Mesenchymal stem cell (in vitro differentiated cells and primary cell): ENCODE measurements around the gene LIPF.

Experiments
- DNase-seq: peaks from one replicate; pipeline ENCODE4 v3.0.0-alpha.2; 2013
- H2AFZ ChIP-seq: one replicate; pipeline ENCODE4 v1.6.1; 2013; ENCODE audit warnings: low read depth, mild to moderate bottlenecking, control low read depth, inconsistent platforms, low read length, moderate library complexity
- H2AK5ac ChIP-seq: 2 replicates; pipeline ENCODE4 v1.6.1; 2013; ENCODE audit warnings: low read length, moderate library complexity, mild to moderate bottlenecking, inconsistent platforms; ENCODE audit not compliant: severe bottlenecking
- H2BK120ac ChIP-seq: one replicate; pipeline ENCODE4 v1.6.1; 2013; ENCODE audit warnings: low read depth, mild to moderate bottlenecking, inconsistent platforms, low read length, moderate library complexity
- H2BK12ac ChIP-seq, 2 experiments: one replicate each; pipeline ENCODE4 v1.6.1; 2013; ENCODE audit warnings: inconsistent platforms in 2 of 2, low read length in 2 of 2, mild to moderate bottlenecking in 2 of 2, moderate library complexity in 2 of 2, control low read depth in 1 of 2
- H2BK15ac ChIP-seq: one replicate; pipeline ENCODE4 v1.6.1; 2013; ENCODE audit warnings: mild to moderate bottlenecking, low read depth, inconsistent platforms; ENCODE audit not compliant: poor library complexity, severe bottlenecking
- H2BK5ac ChIP-seq: 2 replicates; pipeline ENCODE4 v1.6.1; 2013; ENCODE audit warnings: low read depth, mild to moderate bottlenecking, low read length, control low read depth, inconsistent platforms; ENCODE audit not compliant: poor library complexity, severe bottlenecking
- H3K14ac ChIP-seq, 2 experiments: one replicate each; pipeline ENCODE4 v1.6.1; 2013; ENCODE audit warnings: inconsistent platforms in 2 of 2, low read length in 2 of 2, control low read depth in 1 of 2, mild to moderate bottlenecking in 1 of 2, moderate library complexity in 1 of 2
- H3K18ac ChIP-seq, 2 experiments: one replicate each; pipeline ENCODE4 v1.6.1; 2013; ENCODE audit warnings: inconsistent platforms in 2 of 2, low read length in 2 of 2, control low read depth in 1 of 2, low read depth in 1 of 2, mild to moderate bottlenecking in 1 of 2
- H3K23ac ChIP-seq, 2 experiments: one replicate each; pipeline ENCODE4 v1.6.1; 2013; ENCODE audit warnings: inconsistent platforms in 2 of 2, low read length in 2 of 2, mild to moderate bottlenecking in 2 of 2, moderate library complexity in 2 of 2, control low read depth in 1 of 2
- H3K27ac ChIP-seq: 2 replicates; pipeline ENCODE4 v1.5.1; 2013; ENCODE audit warnings: mild to moderate bottlenecking, moderate library complexity, low read length, control low read depth, inconsistent platforms; ENCODE audit not compliant: poor library complexity, severe bottlenecking
- H3K27me3 ChIP-seq, 2 experiments: 2 replicates each; pipeline versions ENCODE4 v1.6.1 to v1.7.0; 2013; ENCODE audit warnings: low read length in 2 of 2, mild to moderate bottlenecking in 2 of 2, moderate library complexity in 2 of 2, control low read depth in 1 of 2, inconsistent platforms in 1 of 2; ENCODE audit not compliant: control insufficient read depth in 1 of 2, insufficient read depth in 1 of 2
- H3K36me3 ChIP-seq, 2 experiments: 2 replicates each; pipeline versions ENCODE4 v1.6.1 to v1.7.0; 2013; ENCODE audit warnings: low read length in 2 of 2, control low read depth in 1 of 2, inconsistent platforms in 1 of 2, low read depth in 1 of 2, mild to moderate bottlenecking in 1 of 2; ENCODE audit not compliant: insufficient read depth in 2 of 2, control insufficient read depth in 1 of 2
- H3K4ac ChIP-seq, 2 experiments: one replicate each; pipeline ENCODE4 v1.6.1; 2013; ENCODE audit warnings: inconsistent platforms in 2 of 2, low read length in 2 of 2, mild to moderate bottlenecking in 2 of 2, moderate library complexity in 2 of 2, control low read depth in 1 of 2, low read depth in 1 of 2
- H3K4me1 ChIP-seq: 2 replicates; pipeline ENCODE4 v1.6.1; 2013; ENCODE audit warnings: low read depth, low read length, control low read depth; ENCODE audit not compliant: control insufficient read depth, insufficient read depth
- H3K4me2 ChIP-seq: 2 replicates; pipeline ENCODE4 v1.6.1; 2013; ENCODE audit warnings: low read length, mild to moderate bottlenecking, inconsistent platforms; ENCODE audit not compliant: poor library complexity, severe bottlenecking
- H3K4me3 ChIP-seq, 2 experiments: 2 replicates each; pipeline versions ENCODE4 v1.5.1 to v1.7.0; 2013; ENCODE audit warnings: low read length in 2 of 2, mild to moderate bottlenecking in 2 of 2, control low read depth in 1 of 2, low read depth in 1 of 2; ENCODE audit not compliant: insufficient read depth in 1 of 2
- H3K79me1 ChIP-seq: replicated peaks from 2 replicates; pipeline ENCODE4 v1.6.1; 2013; ENCODE audit warnings: mild to moderate bottlenecking, control low read depth, low read length, inconsistent platforms; ENCODE audit not compliant: poor library complexity, severe bottlenecking
- H3K9ac ChIP-seq: 2 replicates; pipeline ENCODE4 v1.7.0; 2013; ENCODE audit warnings: mild to moderate bottlenecking, low read length, moderate library complexity
- H3K9me3 ChIP-seq: 2 replicates; pipeline ENCODE4 v1.7.0; 2013; ENCODE audit warnings: mild to moderate bottlenecking, low read length; ENCODE audit not compliant: control insufficient read depth
- H4K8ac ChIP-seq: one replicate; pipeline ENCODE4 v1.6.1; 2013; ENCODE audit warnings: inconsistent platforms, mild to moderate bottlenecking, low read length, moderate library complexity
- H4K91ac ChIP-seq: one replicate; pipeline ENCODE4 v1.6.1; 2013; ENCODE audit warnings: mild to moderate bottlenecking, low read length, inconsistent platforms
- WGBS: methylation state at CpG from one replicate; pipeline ENCODE4 v1.1.7; 2013; ENCODE audit warnings: mixed read lengths; 5-methylcytosine and 5-hydroxymethylcytosine counted together

LIPF gene

GRCh38 chr10:88682491-88682890, 18.2 kb downstream of the LIPF start:
- Histone ChIP-seq H3K4me3 (no peak overlapping the region), H3K4me2 (no peak overlapping the region), H3K4ac (no peak overlapping the region), H2BK12ac (no peak overlapping the region), H3K27me3 (no peaks in the 10 kb centered on the region), H3K14ac (no peak overlapping the region), H2AFZ (no peak overlapping the region), H3K36me3 (no peaks in the 10 kb centered on the region), H3K9ac (no peak overlapping the region), H3K18ac (no peak overlapping the region), H2BK120ac (no peak overlapping the region), H3K23ac (no peak overlapping the region), H2BK15ac (no peak overlapping the region), H2AK5ac (no peak overlapping the region), H2BK5ac (no peak overlapping the region), H4K91ac (no peak overlapping the region), H3K9me3 (no peaks in the 10 kb centered on the region), H3K4me1 (no peaks in the 10 kb centered on the region), H3K79me1 (no peaks in the 10 kb centered on the region), H3K27ac (no peak overlapping the region), H4K8ac (no peak overlapping the region)
- WGBS: 54% methylated on average over 2 of the region's 4 CpGs
- DNase-seq: no peak

- H3K36me3 ChIP-seq: no peaks in the 10 kb centered on the region
- H3K27ac ChIP-seq: no peak overlapping the region
- no peak overlapping the region for H2BK12ac ChIP-seq
- no peak overlapping the region for H2AK5ac ChIP-seq
- H3K23ac ChIP-seq: no peak overlapping the region
- no peaks in the 10 kb centered on the region for H3K79me1 ChIP-seq
- no peak overlapping the region for H3K4me2 ChIP-seq
- no peak overlapping the region for H3K18ac ChIP-seq
- no peak overlapping the region for H3K4ac ChIP-seq
- no peak overlapping the region for H3K14ac ChIP-seq
- no peak overlapping the region for H4K91ac ChIP-seq
- H2BK5ac ChIP-seq: no peak overlapping the region
- H3K9ac ChIP-seq: no peak overlapping the region
- no peak overlapping the region for H3K4me3 ChIP-seq
- no peaks in the 10 kb centered on the region for H3K4me1 ChIP-seq
- no peak overlapping the region for H2BK120ac ChIP-seq
- no peak overlapping the region for H2AFZ ChIP-seq
- no peaks in the 10 kb centered on the region for H3K9me3 ChIP-seq
- peak; percentile 32 for DNase-seq
- no peak overlapping the region for H4K8ac ChIP-seq
- H2BK15ac ChIP-seq: no peak overlapping the region
- H3K27me3 ChIP-seq: no peaks in the 10 kb centered on the region
Measured at GRCh38 chr10:88687853-88688467, 23.7 kb downstream of the LIPF start.

- Histone ChIP-seq H2AK5ac (peak overlapping the region; percentile 13), H2BK15ac (no peak overlapping the region), H3K14ac (peak overlapping the region in 1 of 2 experiments; percentile 20), H4K91ac (no peak overlapping the region), H2BK12ac (no peak overlapping the region), H3K18ac (no peak overlapping the region), H3K36me3 (no peaks in the 10 kb centered on the region), H2BK120ac (no peak overlapping the region), H3K9me3 (no peaks in the 10 kb centered on the region), H3K4me2 (no peak overlapping the region), H3K4me3 (no peak overlapping the region), H3K9ac (no peak overlapping the region), H3K23ac (no peak overlapping the region), H3K27me3 (no peaks in the 10 kb centered on the region), H2AFZ (peak overlapping the region; percentile 42), H3K4me1 (no peaks in the 10 kb centered on the region), H4K8ac (no peak overlapping the region), H2BK5ac (no peak overlapping the region), H3K27ac (no peak overlapping the region), H3K79me1 (no peaks in the 10 kb centered on the region), H3K4ac (no peak overlapping the region)
- no peak for DNase-seq
- 93% methylated on average over 6 of the region's 6 CpGs for WGBS
Measured at GRCh38 chr10:88689366-88689765, 25.1 kb downstream of the LIPF start.

GRCh38 chr10:88693392-88694020, 29.3 kb downstream of the LIPF start:
- Histone ChIP-seq H2BK120ac (no peak overlapping the region), H3K27me3 (peaks cover 0 to 5% of the 10 kb centered on the region in 2 experiments), H2BK12ac (no peak overlapping the region), H3K79me1 (no peaks in the 10 kb centered on the region), H2BK15ac (no peak overlapping the region), H3K27ac (no peak overlapping the region), H3K4ac (no peak overlapping the region), H3K9me3 (no peaks in the 10 kb centered on the region), H2AFZ (no peak overlapping the region), H3K36me3 (no peaks in the 10 kb centered on the region), H3K23ac (no peak overlapping the region), H4K91ac (no peak overlapping the region), H3K4me1 (no peaks in the 10 kb centered on the region), H4K8ac (no peak overlapping the region), H3K14ac (no peak overlapping the region), H2AK5ac (no peak overlapping the region), H3K4me3 (no peak overlapping the region), H2BK5ac (no peak overlapping the region), H3K9ac (no peak overlapping the region), H3K4me2 (no peak overlapping the region), H3K18ac (no peak overlapping the region)
- WGBS: 82% methylated on average over 2 of the region's 4 CpGs
- DNase-seq: no peak
